Ecto neural progenitor cell (in vitro differentiated cells): Measurements from ENCODE around the gene HIPK1.
A peak's percentile ranks its signal among the peaks of the same experiment; 100 is the strongest.
"Not testable (repeated sequence)": the region's sequence is repeated elsewhere in the genome, so short reads cannot be mapped to it uniquely, and the experiment has no call there.

Experiments
- DNase-seq: peaks from one replicate; pipeline ENCODE4 v3.0.0-alpha.2; 2018; ENCODE audit warnings: low spot score

HIPK1 gene

DNA sequence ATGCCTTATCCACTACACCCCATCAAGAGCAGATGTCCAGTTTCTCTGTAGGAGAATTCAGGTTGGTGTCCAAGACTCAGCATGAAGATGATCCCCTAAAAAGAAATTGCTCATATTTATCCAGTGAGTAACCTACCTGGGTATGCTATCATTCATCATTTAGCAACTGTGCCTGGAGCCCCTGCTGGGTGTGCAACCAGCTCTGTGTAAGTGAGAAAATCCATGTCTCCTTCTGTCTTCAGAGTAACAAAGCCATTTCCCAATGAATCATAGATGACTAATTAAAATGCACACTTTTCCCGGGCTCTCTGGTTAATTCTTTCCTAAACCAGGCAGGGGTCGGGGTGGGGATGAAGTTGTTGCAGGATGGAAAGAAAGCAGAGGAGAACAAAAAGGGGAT, 86.0 kb downstream of the HIPK1 start:
- DNase-seq: no peak

DNA sequence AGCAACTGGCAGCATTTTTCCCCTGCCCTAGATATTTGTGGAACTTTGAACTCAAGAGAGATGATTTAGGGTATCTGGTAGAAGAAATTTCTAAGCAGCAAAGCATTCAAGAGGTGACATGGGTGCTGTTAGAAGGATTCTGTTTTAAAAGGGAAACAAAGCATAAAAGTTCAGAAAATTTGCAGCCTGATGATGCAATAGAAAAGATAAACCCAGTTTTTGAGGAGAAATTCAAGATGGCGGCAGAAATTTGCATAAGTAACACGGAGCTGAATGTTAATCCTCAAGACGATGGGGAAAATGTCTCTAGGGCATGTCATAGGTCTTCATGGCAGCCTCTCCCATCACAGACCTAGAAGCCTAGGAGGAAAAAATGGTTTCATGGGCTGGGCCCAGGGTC, 90.6 kb downstream of the HIPK1 start:
- not testable (repeated sequence) for DNase-seq

DNA sequence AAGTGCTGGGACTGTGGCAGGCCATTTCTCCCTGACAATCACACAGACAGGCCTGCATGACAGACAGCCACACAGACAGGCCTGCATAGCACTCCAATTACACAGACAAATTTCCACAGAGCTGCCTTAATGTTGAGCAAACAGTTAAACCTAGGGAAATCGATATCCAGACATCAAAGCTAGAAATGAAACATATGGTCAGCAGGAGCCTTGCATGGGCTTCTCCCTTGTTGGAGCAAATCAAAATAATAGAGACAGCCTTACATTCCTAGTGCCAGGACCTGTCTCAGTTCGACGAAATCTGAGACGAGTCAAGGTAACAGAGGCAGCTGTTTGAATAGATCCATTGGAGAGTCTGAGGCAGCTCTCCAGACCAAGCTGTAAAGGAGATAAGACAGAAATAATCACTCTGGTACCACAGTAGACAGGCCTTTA, 92.6 kb downstream of the HIPK1 start:
- DNase-seq: no peak

DNA sequence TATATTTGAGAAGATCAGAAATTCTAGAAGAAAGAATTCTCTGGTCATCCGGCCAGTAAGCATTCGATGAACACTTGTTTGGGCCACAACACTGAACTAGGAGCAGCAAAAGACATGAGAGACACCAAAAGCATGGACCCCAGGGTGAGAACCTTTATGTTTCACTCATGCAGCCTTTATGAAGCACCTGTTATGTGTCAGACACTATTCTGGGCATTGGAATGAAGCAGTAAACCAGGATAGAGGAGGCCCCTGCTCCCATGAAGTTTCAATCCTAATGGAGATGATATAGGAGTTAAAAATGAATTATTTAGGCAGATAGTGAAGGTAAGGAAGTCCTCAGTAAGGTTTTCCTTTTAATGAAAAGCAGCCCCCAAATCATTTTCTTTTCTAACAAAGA, 93.8 kb downstream of the HIPK1 start:
- DNase-seq: no peak

- DNase-seq: peak; percentile 65
Observed at GRCh38 chr1:114023377-114023776, 94.3 kb downstream of the HIPK1 start.

- DNase-seq: peak; percentile 57
Observed at GRCh38 chr1:114024049-114024448, 94.9 kb downstream of the HIPK1 start.

- no peak for DNase-seq
Observed at GRCh38 chr1:114025609-114026401, 96.7 kb downstream of the HIPK1 start.

DNA sequence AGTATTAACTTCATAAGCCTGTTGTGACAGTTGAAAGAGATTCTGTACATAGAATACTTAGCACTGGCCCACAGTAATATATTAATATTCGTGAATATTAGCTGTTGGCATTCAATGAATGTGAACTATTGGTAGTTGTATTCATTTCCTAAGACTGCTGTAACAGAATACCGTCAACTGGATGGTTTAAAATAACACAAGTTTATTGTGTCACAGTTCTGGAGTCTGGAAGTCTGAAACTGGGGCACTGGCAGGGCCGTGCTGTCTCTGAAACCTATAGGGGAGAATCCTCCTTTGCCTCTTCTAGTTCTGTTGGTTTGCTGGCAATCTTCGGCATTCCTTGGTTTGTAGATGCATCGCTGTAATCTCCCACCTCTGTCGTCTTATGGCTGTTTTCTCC, 97.7 kb downstream of the HIPK1 start:
- no peak for DNase-seq
